Measurements from ENCODE around the gene ARL2.
A peak's percentile ranks its signal among the peaks of the same experiment; 100 is the strongest.
"Not testable (repeated sequence)": the region's sequence is repeated elsewhere in the genome, so short reads cannot be mapped to it uniquely, and the experiment has no call there.

ARL2 gene

DNA sequence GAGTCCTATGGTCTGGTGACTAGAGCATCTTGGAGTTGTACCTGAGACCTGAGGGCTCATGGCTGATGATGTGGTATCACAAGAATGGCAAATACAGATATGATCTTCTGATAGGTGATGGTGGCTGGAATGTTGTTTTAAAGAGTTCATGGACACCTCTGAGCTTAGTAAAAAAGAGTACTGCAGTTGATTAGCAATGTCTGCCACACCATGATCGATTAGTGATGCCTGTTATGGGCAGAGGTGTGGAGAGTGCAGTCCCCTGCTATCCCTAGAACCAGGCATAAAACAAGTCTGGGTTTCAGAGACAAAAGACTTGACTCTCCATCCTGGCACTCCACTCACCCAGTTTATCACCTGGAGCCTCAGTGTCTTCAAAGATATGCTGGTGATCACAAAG lies 15.8 kb upstream of the ARL2 start:
- Mint-ChIP-seq H3K4me3 (no peak overlapping the region), H3K36me3 (no peaks in the 10 kb centered on the region), H3K27ac (no peak overlapping the region), H3K4me1 (ENCODE audit: low read depth) (peaks cover 9% of the 10 kb centered on the region), H3K9me3 (ENCODE audit: low read depth) (no peaks in the 10 kb centered on the region), H3K27me3 (peaks cover 3% of the 10 kb centered on the region)

GRCh38 chr11:64998690-64999431 lies 15.1 kb upstream of the ARL2 start:
- H3K36me3 Mint-ChIP-seq, result no peaks in the 10 kb centered on the region
- peaks cover 3% of the 10 kb centered on the region for H3K27me3 Mint-ChIP-seq
- H3K4me1 Mint-ChIP-seq (ENCODE audit: low read depth), result peaks cover 9% of the 10 kb centered on the region
- no peaks in the 10 kb centered on the region for H3K9me3 Mint-ChIP-seq (ENCODE audit: low read depth)
- no peak overlapping the region for H3K27ac Mint-ChIP-seq
- H3K4me3 Mint-ChIP-seq, result no peak overlapping the region

GRCh38 chr11:64999478-64999877 lies 14.5 kb upstream of the ARL2 start:
- Mint-ChIP-seq H3K4me3 (no peak overlapping the region), H3K4me1 (ENCODE audit: low read depth) (peaks cover 9% of the 10 kb centered on the region), H3K36me3 (no peaks in the 10 kb centered on the region), H3K27me3 (peaks cover 3% of the 10 kb centered on the region), H3K9me3 (ENCODE audit: low read depth) (no peaks in the 10 kb centered on the region), H3K27ac (no peak overlapping the region)

DNA sequence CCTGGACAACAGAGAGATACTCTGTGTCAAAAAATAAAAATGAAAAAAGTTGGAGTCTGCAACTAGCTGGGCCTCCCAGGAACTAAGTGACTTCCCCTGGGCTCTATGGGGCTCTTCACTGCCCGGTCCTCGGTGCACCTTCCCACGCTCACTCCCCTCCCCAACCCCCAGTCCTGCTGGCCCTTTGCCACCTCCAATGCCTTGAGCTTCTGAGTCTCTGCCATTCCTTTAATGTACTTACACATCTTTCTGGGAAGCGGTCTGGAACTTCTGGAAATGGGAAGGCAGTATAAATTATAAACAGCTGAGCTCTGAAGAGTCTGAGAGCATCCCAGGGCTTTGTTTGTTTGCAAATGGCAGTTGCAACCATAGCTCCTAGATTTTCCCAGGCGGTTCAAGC lies 11.3 kb upstream of the ARL2 start:
- H3K36me3 Mint-ChIP-seq, result no peaks in the 10 kb centered on the region
- H3K4me1 Mint-ChIP-seq (ENCODE audit: low read depth), result peaks cover 7% of the 10 kb centered on the region
- no peaks in the 10 kb centered on the region for H3K27me3 Mint-ChIP-seq
- no peak overlapping the region for H3K27ac Mint-ChIP-seq
- H3K4me3 Mint-ChIP-seq, result no peak overlapping the region
- no peaks in the 10 kb centered on the region for H3K9me3 Mint-ChIP-seq (ENCODE audit: low read depth)

DNA sequence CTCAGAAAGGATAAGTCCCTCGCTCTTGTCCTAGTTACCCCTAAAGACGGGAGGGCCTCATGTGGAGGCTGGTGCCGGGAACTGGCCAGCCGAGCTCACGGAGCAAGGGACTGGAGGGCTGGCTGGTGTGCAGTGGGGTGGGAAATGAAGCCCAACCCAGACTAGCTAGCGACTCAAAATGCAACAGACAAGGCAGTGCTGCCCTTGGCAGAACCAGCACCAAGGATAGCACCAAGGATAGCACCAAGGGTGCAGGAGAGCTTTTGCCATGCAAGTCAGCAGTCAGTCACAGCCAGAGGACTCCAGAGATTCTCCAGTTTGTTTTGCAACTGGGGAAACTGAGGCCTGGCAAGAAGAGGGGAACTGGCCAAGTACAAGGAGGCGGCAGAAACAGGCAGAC lies 10.7 kb upstream of the ARL2 start:
- no peaks in the 10 kb centered on the region for H3K9me3 Mint-ChIP-seq (ENCODE audit: low read depth)

GRCh38 chr11:65003968-65004367 lies 10.0 kb upstream of the ARL2 start:
- not testable (repeated sequence) for H3K4me1 Mint-ChIP-seq (ENCODE audit: low read depth); H3K36me3 Mint-ChIP-seq; H3K27me3 Mint-ChIP-seq; H3K9me3 Mint-ChIP-seq (ENCODE audit: low read depth); H3K27ac Mint-ChIP-seq; H3K4me3 Mint-ChIP-seq

More for the DNA sequence above, 10.7 kb upstream of the ARL2 start:
- Mint-ChIP-seq H3K4me1 (ENCODE audit: low read depth) (peaks cover 5% of the 10 kb centered on the region), H3K27ac (no peak overlapping the region), H3K36me3 (no peaks in the 10 kb centered on the region), H3K4me3 (no peak overlapping the region), H3K27me3 (no peaks in the 10 kb centered on the region)

- H3K4me3 Mint-ChIP-seq, result no peak overlapping the region
- no peaks in the 10 kb centered on the region for H3K9me3 Mint-ChIP-seq (ENCODE audit: low read depth)
- no peaks in the 10 kb centered on the region for H3K27me3 Mint-ChIP-seq
- H3K4me1 Mint-ChIP-seq (ENCODE audit: low read depth), result peaks cover 3% of the 10 kb centered on the region
- H3K27ac Mint-ChIP-seq, result no peak overlapping the region
- no peaks in the 10 kb centered on the region for H3K36me3 Mint-ChIP-seq
Measured at GRCh38 chr11:65008016-65008415, 5.9 kb upstream of the ARL2 start.

DNA sequence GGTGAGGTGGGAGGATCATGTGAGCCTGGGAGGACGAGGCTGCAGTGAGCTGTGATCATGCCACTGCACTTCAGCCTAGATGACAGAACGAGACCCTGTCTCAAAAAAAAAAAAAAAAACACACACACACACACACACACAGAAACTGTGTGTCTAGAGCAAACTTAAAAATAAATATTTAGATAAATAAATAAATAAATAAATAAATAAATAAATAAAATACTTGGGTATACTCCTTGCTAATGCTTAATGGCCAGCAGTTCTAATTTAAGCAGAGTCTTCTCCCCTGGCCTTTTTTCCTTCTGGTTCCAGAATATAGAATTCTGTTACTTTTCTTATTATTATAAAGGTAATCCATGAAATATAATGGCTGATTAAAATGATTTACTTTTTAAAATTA lies 5.1 kb upstream of the ARL2 start:
- H3K4me3 Mint-ChIP-seq, result no peak overlapping the region
- H3K27me3 Mint-ChIP-seq, result no peaks in the 10 kb centered on the region
- no peak overlapping the region for H3K27ac Mint-ChIP-seq
- no peaks in the 10 kb centered on the region for H3K9me3 Mint-ChIP-seq (ENCODE audit: low read depth)
- peaks cover 7% of the 10 kb centered on the region for H3K4me1 Mint-ChIP-seq (ENCODE audit: low read depth)
- no peaks in the 10 kb centered on the region for H3K36me3 Mint-ChIP-seq

DNA sequence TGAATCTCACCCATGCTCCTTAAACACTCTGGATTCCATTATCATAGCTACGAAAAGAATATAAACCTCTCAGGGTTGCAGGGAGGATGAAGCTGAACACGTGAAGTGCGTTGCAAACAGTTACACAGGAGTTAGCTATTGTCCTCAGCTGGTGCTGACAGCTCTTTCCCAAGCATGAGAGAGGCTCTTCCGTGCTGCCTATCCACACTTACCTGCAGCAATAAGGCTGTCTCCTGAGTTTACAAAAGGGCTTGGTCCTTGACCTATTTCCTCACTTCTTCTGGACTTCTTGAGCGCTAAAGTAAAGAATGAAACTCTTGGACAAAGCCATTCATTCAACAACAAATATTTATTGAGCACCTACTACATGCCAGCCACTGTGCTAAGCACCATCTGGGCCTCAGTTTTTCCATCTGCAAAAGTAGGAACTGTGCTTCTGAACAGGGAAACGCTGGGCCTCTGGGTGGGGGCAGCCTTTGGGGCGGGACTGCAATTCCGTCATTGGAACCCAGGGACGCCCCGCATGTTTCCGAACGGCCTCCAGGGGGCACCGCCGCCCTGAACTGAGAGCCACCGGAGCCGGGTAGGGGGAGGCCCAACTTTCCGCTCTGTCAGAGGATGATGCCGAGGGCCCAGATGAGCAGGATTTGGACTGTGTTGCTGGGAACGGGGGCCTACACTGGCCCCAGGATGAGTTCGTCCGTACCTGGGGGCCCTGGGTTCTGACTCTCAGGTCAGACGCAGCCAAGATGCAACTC lies 651 bp upstream of the ARL2 start:
- peak overlapping the region; percentile 93 for H3K27ac Mint-ChIP-seq
- no peaks in the 10 kb centered on the region for H3K27me3 Mint-ChIP-seq
- H3K36me3 Mint-ChIP-seq, result no peaks in the 10 kb centered on the region
- no peaks in the 10 kb centered on the region for H3K9me3 Mint-ChIP-seq (ENCODE audit: low read depth)
- H3K4me1 Mint-ChIP-seq (ENCODE audit: low read depth), result peaks cover 27% of the 10 kb centered on the region
- peak overlapping the region; percentile 86 for H3K4me3 Mint-ChIP-seq

DNA sequence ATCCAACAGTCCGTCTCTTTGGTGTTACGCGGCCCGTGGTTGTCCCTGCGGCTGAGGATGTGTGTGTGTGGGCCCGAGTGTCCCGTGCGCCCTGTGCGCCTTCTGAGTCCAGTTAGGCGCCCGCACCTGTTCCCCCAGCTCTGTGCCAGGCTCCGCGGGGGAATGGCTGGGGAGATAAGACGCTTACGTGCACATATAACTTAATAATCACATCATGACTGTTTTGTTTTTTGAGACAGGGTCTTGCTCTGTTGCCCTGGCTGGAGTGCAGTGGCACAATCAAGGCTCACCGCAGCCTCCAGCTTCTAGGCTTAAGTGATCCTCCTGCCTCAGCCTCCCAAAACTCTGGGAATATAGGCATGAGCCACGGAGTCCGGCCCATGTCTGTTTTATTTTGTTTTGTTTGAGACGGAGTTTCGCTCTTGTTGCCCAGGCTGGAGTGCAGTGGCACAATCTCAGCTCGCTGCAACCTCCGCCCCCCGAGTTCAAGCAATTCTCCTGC lies 817 bp downstream of the ARL2 start:
- Mint-ChIP-seq H3K27ac (peak overlapping the region; percentile 94), H3K27me3 (no peaks in the 10 kb centered on the region), H3K4me1 (ENCODE audit: low read depth) (peaks cover 27% of the 10 kb centered on the region), H3K36me3 (peaks cover 3% of the 10 kb centered on the region), H3K9me3 (ENCODE audit: low read depth) (no peaks in the 10 kb centered on the region), H3K4me3 (peak overlapping the region; percentile 91)

DNA sequence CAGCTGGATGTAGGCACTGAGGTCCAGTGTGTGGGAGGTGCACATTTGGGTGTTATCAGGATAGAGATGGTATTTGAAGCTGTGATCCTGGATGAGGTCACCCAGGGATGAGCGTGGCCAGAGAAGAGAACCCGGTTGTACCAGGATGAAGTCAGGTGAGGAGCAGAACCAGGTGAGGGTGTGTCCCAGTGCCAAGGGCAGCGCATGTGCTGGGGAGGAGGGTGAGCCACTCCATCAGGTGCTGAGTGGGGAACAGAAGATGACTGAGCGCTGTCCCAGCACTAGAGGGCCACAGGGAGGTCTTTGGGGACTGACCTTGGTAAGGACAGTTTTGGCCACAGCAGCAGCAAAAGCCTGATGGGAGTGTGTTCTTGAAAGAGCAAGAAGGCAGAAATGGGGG lies 2.7 kb downstream of the ARL2 start:
- Mint-ChIP-seq H3K4me1 (ENCODE audit: low read depth) (peaks cover 27% of the 10 kb centered on the region), H3K36me3 (peaks cover 3% of the 10 kb centered on the region), H3K27ac (peak overlapping the region; percentile 58), H3K27me3 (no peaks in the 10 kb centered on the region), H3K9me3 (ENCODE audit: low read depth) (no peaks in the 10 kb centered on the region), H3K4me3 (peak overlapping the region; percentile 44)

DNA sequence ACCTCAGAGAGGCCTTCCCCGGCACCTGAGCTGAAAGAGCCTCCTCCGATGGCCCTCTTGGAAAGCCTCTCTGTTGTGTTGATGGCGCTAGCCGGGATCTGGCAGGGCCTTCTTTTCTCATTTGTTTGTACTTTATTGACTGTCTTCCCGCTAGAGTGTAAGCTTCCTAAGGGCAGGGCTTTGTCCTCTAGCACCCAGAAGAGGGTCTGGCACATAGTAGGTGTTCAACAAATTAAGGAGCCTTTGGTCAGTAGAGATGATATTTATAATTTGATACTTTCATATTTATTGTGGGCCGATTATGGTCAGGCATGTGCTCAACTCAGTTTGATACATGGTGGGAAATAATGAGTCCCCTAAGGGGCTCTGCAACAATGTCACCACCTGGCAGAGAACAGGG lies 4.0 kb downstream of the ARL2 start:
- Mint-ChIP-seq H3K27ac (no peak overlapping the region), H3K36me3 (peaks cover 5% of the 10 kb centered on the region), H3K4me3 (no peak overlapping the region), H3K9me3 (ENCODE audit: low read depth) (no peaks in the 10 kb centered on the region), H3K4me1 (ENCODE audit: low read depth) (peaks cover 25% of the 10 kb centered on the region), H3K27me3 (no peaks in the 10 kb centered on the region)

DNA sequence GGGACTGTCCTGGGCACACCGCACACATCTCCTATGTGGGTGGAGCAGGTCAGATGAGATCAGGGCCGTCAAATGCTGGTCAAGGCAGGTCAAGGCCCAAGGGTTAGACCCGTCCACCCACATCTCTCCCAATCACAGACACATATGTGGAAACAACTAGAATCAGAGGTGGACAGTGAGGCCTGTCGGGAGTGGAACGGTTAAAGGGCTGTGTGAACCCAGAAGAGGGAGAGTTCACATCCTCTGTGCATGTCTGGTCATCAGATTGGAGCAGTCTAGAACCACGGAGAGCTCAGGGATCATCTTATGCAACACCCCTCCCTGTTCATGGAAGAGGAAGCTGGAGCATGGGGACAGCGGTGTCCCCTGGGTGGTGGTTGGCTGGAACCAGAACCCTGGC lies 5.9 kb downstream of the ARL2 start:
- no peaks in the 10 kb centered on the region for H3K27me3 Mint-ChIP-seq

GRCh38 chr11:65021003-65021402 lies 7.0 kb downstream of the ARL2 start:
- no peak overlapping the region for H3K4me3 Mint-ChIP-seq
- H3K27ac Mint-ChIP-seq, result no peak overlapping the region
- H3K27me3 Mint-ChIP-seq, result no peaks in the 10 kb centered on the region
- H3K36me3 Mint-ChIP-seq, result peaks cover 5% of the 10 kb centered on the region
- no peaks in the 10 kb centered on the region for H3K9me3 Mint-ChIP-seq (ENCODE audit: low read depth)
- H3K4me1 Mint-ChIP-seq (ENCODE audit: low read depth), result peaks cover 10% of the 10 kb centered on the region

More for the DNA sequence above, 5.9 kb downstream of the ARL2 start:
- no peak overlapping the region for H3K4me3 Mint-ChIP-seq
- H3K4me1 Mint-ChIP-seq (ENCODE audit: low read depth), result peaks cover 17% of the 10 kb centered on the region
- H3K27ac Mint-ChIP-seq, result no peak overlapping the region
- H3K9me3 Mint-ChIP-seq (ENCODE audit: low read depth), result no peaks in the 10 kb centered on the region
- peaks cover 5% of the 10 kb centered on the region for H3K36me3 Mint-ChIP-seq

GRCh38 chr11:65021509-65021908 lies 7.5 kb downstream of the ARL2 start:
- no peaks in the 10 kb centered on the region for H3K27me3 Mint-ChIP-seq
- peaks cover 5% of the 10 kb centered on the region for H3K36me3 Mint-ChIP-seq
- H3K9me3 Mint-ChIP-seq (ENCODE audit: low read depth), result no peaks in the 10 kb centered on the region
- no peak overlapping the region for H3K27ac Mint-ChIP-seq
- H3K4me1 Mint-ChIP-seq (ENCODE audit: low read depth), result peaks cover 5% of the 10 kb centered on the region
- no peak overlapping the region for H3K4me3 Mint-ChIP-seq

All from activated naive CD8-positive, alpha-beta T cell (primary cell).